Hematopoietic multipotent progenitor cell treated with erythropoietin and hydrocortisone succinate and interleukin-3 and kit ligand, for 17 days (in vitro differentiated cells): ENCODE data around the gene HRH4.

Experiments used
- DNase-seq: peaks from one replicate; pipeline ENCODE4 v3.0.0-alpha.2; 2015; ENCODE audit warnings: low spot score

Gene HRH4

GRCh38 chr18:24460388-24460787 is at the start of gene HRH4:
Gene HRH4, plus strand, starts transcription at chr18:24460637. Its CDS starts 92 bp downstream, at chr18:24460729.
- no peak for DNase-seq

- DNase-seq: no peak
Measured at GRCh38 chr18:24413148-24413547, 47.3 kb upstream of the HRH4 start.

GRCh38 chr18:24414349-24415003 is 46.0 kb upstream of the HRH4 start:
- no peak for DNase-seq

- DNase-seq: no peak
Measured at GRCh38 chr18:24417480-24417879, 43.0 kb upstream of the HRH4 start.

GRCh38 chr18:24420551-24420950 is 39.9 kb upstream of the HRH4 start:
- DNase-seq: no peak

GRCh38 chr18:24421831-24422230 is 38.6 kb upstream of the HRH4 start:
- DNase-seq: no peak

GRCh38 chr18:24426073-24426397 is 34.4 kb upstream of the HRH4 start:
- DNase-seq: no peak

GRCh38 chr18:24426398-24427294 is 33.8 kb upstream of the HRH4 start, which contains the start of gene IMPACT:
Gene IMPACT, plus strand, starts transcription at chr18:24426670. Its CDS starts 87 bp downstream, at chr18:24426757.
- DNase-seq: peak; percentile 60

- DNase-seq: no peak
Measured at GRCh38 chr18:24427484-24427883, 33.0 kb upstream of the HRH4 start.

- no peak for DNase-seq
Measured at GRCh38 chr18:24428709-24429108, 31.7 kb upstream of the HRH4 start.

GRCh38 chr18:24429188-24429587 is 31.2 kb upstream of the HRH4 start:
- DNase-seq: no peak

- no peak for DNase-seq
Measured at GRCh38 chr18:24432618-24433017, 27.8 kb upstream of the HRH4 start.

GRCh38 chr18:24436939-24437338 is 23.5 kb upstream of the HRH4 start:
- DNase-seq: no peak

- DNase-seq: no peak
Measured at GRCh38 chr18:24443870-24444269, 16.6 kb upstream of the HRH4 start.

GRCh38 chr18:24446453-24446852 is 14.0 kb upstream of the HRH4 start:
- DNase-seq: no peak

- DNase-seq: no peak
Measured at GRCh38 chr18:24446953-24447538, 13.4 kb upstream of the HRH4 start.

- DNase-seq: no peak
Measured at GRCh38 chr18:24447961-24448360, 12.5 kb upstream of the HRH4 start.

- DNase-seq: no peak
Measured at GRCh38 chr18:24456549-24456948, 3.9 kb upstream of the HRH4 start.

GRCh38 chr18:24459772-24460171 is 665 bp upstream of the HRH4 start:
- no peak for DNase-seq

- DNase-seq: no peak
Measured at GRCh38 chr18:24461996-24462395, 1.6 kb downstream of the HRH4 start.

- no peak for DNase-seq
Measured at GRCh38 chr18:24462838-24463775, 2.7 kb downstream of the HRH4 start.

- DNase-seq: no peak
Measured at GRCh38 chr18:24465486-24465885, 5.0 kb downstream of the HRH4 start.
